Activated CD4-positive, alpha-beta T cell treated with anti-CD3 and anti-CD28 coated beads for 36 hours (primary cell): ENCODE results near the gene STX17. TPM values are rescaled to one million over a fixed set of nuclear protein-coding genes. Genes with fewer than 3 reads are reported as not detected.

Experiments
- ATAC-seq: fragments of 200-7000 bp; cut with Tn5 transposase; one replicate; pipeline ENCODE4 v1.10.0; 2021; ENCODE audit warnings: mild to moderate bottlenecking, moderate library complexity
- CTCF ChIA-PET: fragments of 350-600 bp; sonication (Branson Sonifier 250); formaldehyde crosslinking; loops from one replicate; lab custom pipeline; 2021; ENCODE audit warnings: antibody characterized with exemption; lab: Charles Lee
- POLR2A ChIA-PET: fragments of 350-600 bp; sonication (Branson Sonifier 250); formaldehyde crosslinking; loops from one replicate; lab custom pipeline; 2021; ENCODE audit warnings: antibody characterized with exemption, inconsistent platforms; lab: Charles Lee
- DNase-seq: peaks from one replicate; pipeline ENCODE4 v3.0.0-alpha.2; 2020
- H3K27ac Mint-ChIP-seq: one replicate; pipeline ENCODE4 v1.8.0; 2021; ENCODE audit warnings: mixed read lengths
- H3K27me3 Mint-ChIP-seq: one replicate; pipeline ENCODE4 v1.8.0; 2021; ENCODE audit warnings: mixed read lengths
- H3K36me3 Mint-ChIP-seq: one replicate; pipeline ENCODE4 v1.8.0; 2021; ENCODE audit warnings: low read depth, mixed read lengths
- H3K4me1 Mint-ChIP-seq: one replicate; pipeline ENCODE4 v1.8.0; 2021; ENCODE audit warnings: mixed read lengths
- H3K4me3 Mint-ChIP-seq: one replicate; pipeline ENCODE4 v1.8.0; 2021; ENCODE audit warnings: mild to moderate bottlenecking, moderate library complexity, mixed read lengths
- H3K9me3 Mint-ChIP-seq: one replicate; pipeline ENCODE4 v1.8.0; 2021; ENCODE audit warnings: low read depth, mixed read lengths
- intact Hi-C, 2 experiments: fragments of 100-400 bp; cut with DNase I in 1 of 2; cut with micrococcal nuclease in 1 of 2; formaldehyde crosslinking; loops; one replicate each; pipeline versions ENCODE4 v1.14.2 to v1.15.1; 2022 to 2024; cut with DNase I, micrococcal nuclease
- total RNA-seq, 2 experiments: library from RNA; stranded (reverse); gene quantifications; one replicate each; pipeline ENCODE4 v1.2.3, GENCODE V29; 2021

STX17 gene
- total RNA-seq, 2 experiments from 2014 or later = 32.8 to 35.2 TPM

DNA sequence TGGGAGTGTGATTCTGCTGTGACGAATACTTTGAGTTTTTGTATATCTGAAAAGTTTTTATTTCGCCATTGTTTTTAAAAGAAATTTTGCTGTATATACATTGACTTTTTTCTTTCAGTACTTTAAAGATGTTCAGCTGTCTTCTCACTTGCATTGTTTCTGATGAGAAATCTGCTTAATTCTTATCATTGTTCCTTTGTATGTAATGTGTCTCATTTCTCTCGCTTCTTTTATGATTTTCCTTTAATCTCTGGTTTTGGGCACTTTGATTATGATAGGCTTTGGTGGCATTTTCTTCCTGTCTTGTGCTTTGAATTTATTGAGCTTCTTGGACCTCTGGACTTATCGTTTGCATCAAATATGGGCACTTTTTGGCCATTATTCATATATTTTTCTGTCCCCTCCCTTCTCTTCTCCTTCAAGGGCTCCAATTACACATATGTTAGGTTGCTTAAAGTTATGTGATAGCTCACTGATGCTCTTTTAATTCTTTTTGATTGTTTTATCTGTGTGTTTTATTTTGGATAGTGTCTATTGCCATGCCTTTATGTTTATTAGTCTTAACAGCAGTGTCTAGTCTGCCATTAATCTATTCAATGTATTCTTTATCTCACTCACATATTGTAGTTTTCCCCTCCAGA, 30.6 kb downstream of the STX17 start:
- Mint-ChIP-seq H3K4me3 (no peak overlapping the region), H3K27me3 (no peaks in the 10 kb centered on the region), H3K36me3 (peaks cover 33% of the 10 kb centered on the region), H3K27ac (no peak overlapping the region), H3K9me3 (peaks cover 14% of the 10 kb centered on the region), H3K4me1 (peaks cover 11% of the 10 kb centered on the region)
- ATAC-seq (no peak), DNase-seq (no peak)
- ChIA-PET POLR2A (no interaction called here), CTCF (interaction anchor here (1.4 kb wide), 1 partner anchor 11 kb away, joined by 5 read pairs; no protein-coding TSS in a partner anchor)
- intact Hi-C loops = no loop called here

DNA sequence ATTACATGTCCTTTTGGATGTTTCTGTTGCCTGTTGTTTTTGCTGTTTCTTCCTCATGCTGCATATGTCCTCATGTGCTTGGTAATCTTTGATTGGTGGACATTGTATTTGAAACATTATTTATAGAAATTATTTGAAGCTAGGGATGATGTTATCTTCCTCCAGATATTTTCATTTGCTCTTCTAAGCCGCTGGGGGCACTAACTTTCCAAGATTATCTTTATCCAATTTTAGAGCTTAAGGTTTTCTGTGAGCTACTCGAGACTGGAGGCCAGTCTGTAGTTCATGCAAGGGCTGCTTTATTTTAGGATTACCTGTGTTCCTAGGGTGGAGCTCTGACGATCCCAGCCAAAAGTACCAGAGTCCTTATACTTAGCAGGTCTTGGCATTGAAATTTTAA, 40.9 kb downstream of the STX17 start:
- Mint-ChIP-seq H3K9me3 (no peaks in the 10 kb centered on the region), H3K27ac (no peak overlapping the region), H3K4me1 (peaks cover 13% of the 10 kb centered on the region), H3K4me3 (no peak overlapping the region), H3K27me3 (no peaks in the 10 kb centered on the region), H3K36me3 (peaks cover 30% of the 10 kb centered on the region)
- ATAC-seq (no peak), DNase-seq (no peak)
- POLR2A ChIA-PET = no interaction called here
- intact Hi-C loops = no loop called here
- CTCF ChIA-PET = interaction anchor here (0.6 to 1.4 kb wide), 8 partner anchors 10 to 279 kb away, joined by 3 to 5 read pairs (median 4); no protein-coding TSS in a partner anchor

DNA sequence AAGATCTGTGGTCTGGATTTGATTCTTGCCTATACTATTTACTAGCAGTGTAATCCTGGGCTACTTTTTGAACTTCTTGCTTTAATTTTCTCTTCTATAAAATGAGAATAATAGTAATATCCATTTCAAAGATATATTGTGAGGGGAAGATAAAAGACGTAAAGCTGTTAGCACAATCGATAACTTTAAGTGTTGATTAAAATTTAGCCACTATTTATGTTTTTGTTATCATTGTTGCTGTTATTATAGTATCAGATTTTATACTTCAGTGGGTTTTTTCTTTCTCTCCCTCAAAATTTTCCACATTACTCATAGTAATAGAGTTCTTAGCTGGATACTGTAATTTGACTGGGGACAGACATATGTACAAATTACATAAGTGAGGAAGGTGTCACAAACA, 42.0 kb downstream of the STX17 start:
- ChIA-PET CTCF (interaction anchor here (0.6 to 1.4 kb wide), 4 partner anchors 11 to 471 kb away, joined by 3 to 5 read pairs (median 4); no protein-coding TSS in a partner anchor), POLR2A (interaction anchor here (0.7 kb wide), 1 partner anchor 89 kb away, joined by 7 read pairs; no protein-coding TSS in a partner anchor)
- no peak for DNase-seq
- Mint-ChIP-seq H3K27ac (no peak overlapping the region), H3K36me3 (peaks cover 29% of the 10 kb centered on the region), H3K9me3 (no peaks in the 10 kb centered on the region), H3K4me1 (peaks cover 16% of the 10 kb centered on the region), H3K27me3 (no peaks in the 10 kb centered on the region), H3K4me3 (no peak overlapping the region)
- ATAC-seq = no peak
- intact Hi-C loops = no loop called here

DNA sequence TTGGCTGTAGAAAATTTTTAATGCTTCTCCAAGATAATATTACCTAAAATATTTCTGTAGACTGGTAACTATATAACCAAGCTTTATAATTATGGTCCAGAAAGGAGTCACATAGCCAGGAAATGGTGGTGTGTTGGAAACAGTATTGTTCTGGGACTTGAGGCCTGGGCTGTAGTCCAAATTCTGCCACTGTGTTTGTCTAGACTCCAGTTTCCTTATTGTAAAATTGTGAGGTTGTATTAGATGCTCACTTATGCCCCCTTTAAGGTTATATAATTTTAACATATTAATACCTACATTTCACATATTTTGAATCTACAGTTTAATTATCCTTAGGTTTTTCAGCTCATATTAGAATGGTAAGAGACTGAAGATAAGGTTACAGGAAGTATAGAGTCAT, 42.4 kb downstream of the STX17 start:
- H3K4me1 Mint-ChIP-seq = peaks cover 19% of the 10 kb centered on the region
- ATAC-seq (no peak), DNase-seq (no peak)
- CTCF ChIA-PET = interaction anchor here (0.6 to 0.7 kb wide), 2 partner anchors 124 to 472 kb away, joined by 3 read pairs; no protein-coding TSS in a partner anchor
- intact Hi-C loops = no loop called here
- H3K36me3 Mint-ChIP-seq = peaks cover 27% of the 10 kb centered on the region
- no peak overlapping the region for H3K4me3 Mint-ChIP-seq
- H3K27me3 Mint-ChIP-seq = no peaks in the 10 kb centered on the region
- no peaks in the 10 kb centered on the region for H3K9me3 Mint-ChIP-seq
- H3K27ac Mint-ChIP-seq = no peak overlapping the region
- POLR2A ChIA-PET = no interaction called here

DNA sequence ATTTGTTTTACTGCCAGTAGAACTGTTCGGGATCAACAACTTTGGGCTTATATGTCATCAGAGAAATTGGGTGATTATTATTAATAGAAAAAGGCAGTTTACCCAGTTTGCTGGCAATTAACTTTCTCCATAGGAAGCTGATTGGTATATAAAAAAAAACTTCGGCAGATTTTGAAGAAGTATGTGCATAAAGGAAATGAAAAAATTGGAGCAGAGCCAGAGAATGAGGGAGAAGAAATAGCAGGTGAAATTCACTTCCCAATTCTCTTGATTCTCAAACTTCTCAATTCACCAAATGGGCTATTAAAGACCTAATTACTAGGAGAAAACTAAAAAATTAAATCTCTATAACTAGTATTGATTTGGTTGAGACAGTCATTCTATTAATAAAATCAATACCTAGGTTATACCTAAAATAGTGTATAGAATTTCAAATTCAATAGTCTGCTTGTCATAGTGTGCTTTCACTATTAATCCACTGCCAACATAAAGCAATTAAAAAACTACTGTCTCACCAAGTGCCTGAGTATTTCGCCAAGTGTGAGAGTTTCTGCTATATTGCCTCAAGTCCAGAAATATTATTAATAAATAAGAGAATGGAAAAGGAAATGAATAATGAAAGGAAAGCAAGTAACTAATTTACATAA, 47.5 kb downstream of the STX17 start:
- intact Hi-C loops = loop anchor here (1.0 to 2.0 kb wide), 4 partner anchors 131 to 769 kb away; partner anchors contain the start of gene NR4A3 (in 1 of the 2)
- Mint-ChIP-seq H3K36me3 (peaks cover 40% of the 10 kb centered on the region), H3K9me3 (no peaks in the 10 kb centered on the region), H3K4me1 (peaks cover 28% of the 10 kb centered on the region), H3K27me3 (no peaks in the 10 kb centered on the region), H3K4me3 (no peak overlapping the region), H3K27ac (no peak overlapping the region)
- ChIA-PET CTCF (interaction anchor here (2.3 kb wide), 1 partner anchor 129 kb away, joined by 13 read pairs; no protein-coding TSS in a partner anchor), POLR2A (interaction anchor here (0.7 kb wide), 1 partner anchor 12 kb away, joined by 3 read pairs; no protein-coding TSS in a partner anchor)
- ATAC-seq (no peak), DNase-seq (no peak)

DNA sequence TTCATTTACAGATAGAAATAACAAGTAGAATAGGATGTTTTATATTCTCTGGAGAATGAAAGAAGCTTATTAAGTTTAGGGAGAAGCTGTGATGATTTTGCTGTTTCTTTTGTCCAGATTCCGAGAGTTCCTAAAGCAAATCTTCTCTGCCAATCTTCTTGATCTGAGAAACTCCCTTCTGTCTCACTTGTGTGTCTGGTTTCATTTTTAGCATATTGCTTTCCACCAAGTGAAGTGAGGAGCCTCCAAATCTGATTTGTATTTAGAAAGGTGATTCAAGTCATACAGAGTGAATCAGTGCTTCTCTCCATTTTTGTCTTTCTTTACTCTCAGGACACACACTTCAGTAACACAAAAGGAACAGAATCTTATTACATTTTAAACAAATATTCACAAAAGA, 48.4 kb downstream of the STX17 start:
- ATAC-seq = peak; percentile 91

DNA sequence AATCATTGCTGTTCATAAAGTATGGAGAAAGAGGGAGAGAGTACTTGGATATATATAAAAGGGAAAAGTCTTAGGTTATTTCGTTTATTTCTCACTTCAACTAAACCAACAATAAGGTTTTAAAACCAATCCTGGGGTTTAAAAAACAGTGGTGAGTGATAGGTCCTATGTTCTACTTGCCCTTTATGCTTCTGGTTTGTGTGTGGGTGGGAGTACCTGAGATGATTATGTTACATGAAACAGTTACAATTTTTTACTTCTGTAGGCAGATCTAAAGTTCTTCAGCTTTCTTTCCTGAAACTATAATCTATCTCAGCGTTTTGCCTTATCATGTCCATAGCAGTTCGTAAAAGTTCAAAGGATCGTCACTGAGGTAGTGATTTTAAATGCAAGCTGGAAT, 49.2 kb downstream of the STX17 start:
- CTCF ChIA-PET = interaction anchor here (2.3 kb wide), 1 partner anchor 131 kb away, joined by 13 read pairs; no protein-coding TSS in a partner anchor
- POLR2A ChIA-PET = interaction anchor here (1.1 kb wide), 1 partner anchor 134 kb away, joined by 4 read pairs; the partner anchor contains the start of gene NR4A3
- Mint-ChIP-seq H3K4me1 (peaks cover 28% of the 10 kb centered on the region), H3K27ac (peak overlapping the region; percentile 44), H3K9me3 (no peaks in the 10 kb centered on the region), H3K4me3 (no peak overlapping the region), H3K27me3 (no peaks in the 10 kb centered on the region), H3K36me3 (peaks cover 41% of the 10 kb centered on the region)
- DNase-seq = peak; percentile 7
- intact Hi-C loops = loop anchor here (1.0 to 2.0 kb wide), 4 partner anchors 49 to 771 kb away; partner anchors contain the start of genes NR4A3 (in 1 of the 2) and STX17 (in 1 of the 2)
- peak; percentile 74 for ATAC-seq

More for the DNA sequence above, 48.4 kb downstream of the STX17 start:
- DNase-seq = no peak
- CTCF ChIA-PET = interaction anchor here (2.3 kb wide), 1 partner anchor 130 kb away, joined by 13 read pairs; no protein-coding TSS in a partner anchor
- H3K27me3 Mint-ChIP-seq = no peaks in the 10 kb centered on the region
- H3K27ac Mint-ChIP-seq = peak overlapping the region; percentile 47
- peaks cover 42% of the 10 kb centered on the region for H3K36me3 Mint-ChIP-seq
- POLR2A ChIA-PET = no interaction called here
- no peak overlapping the region for H3K4me3 Mint-ChIP-seq
- no peaks in the 10 kb centered on the region for H3K9me3 Mint-ChIP-seq
- peaks cover 28% of the 10 kb centered on the region for H3K4me1 Mint-ChIP-seq
- intact Hi-C loops = loop anchor here (1.0 to 2.0 kb wide), 5 partner anchors 49 to 770 kb away; partner anchors contain the start of genes NR4A3 (in 1 of the 2) and STX17 (in 1 of the 2)

DNA sequence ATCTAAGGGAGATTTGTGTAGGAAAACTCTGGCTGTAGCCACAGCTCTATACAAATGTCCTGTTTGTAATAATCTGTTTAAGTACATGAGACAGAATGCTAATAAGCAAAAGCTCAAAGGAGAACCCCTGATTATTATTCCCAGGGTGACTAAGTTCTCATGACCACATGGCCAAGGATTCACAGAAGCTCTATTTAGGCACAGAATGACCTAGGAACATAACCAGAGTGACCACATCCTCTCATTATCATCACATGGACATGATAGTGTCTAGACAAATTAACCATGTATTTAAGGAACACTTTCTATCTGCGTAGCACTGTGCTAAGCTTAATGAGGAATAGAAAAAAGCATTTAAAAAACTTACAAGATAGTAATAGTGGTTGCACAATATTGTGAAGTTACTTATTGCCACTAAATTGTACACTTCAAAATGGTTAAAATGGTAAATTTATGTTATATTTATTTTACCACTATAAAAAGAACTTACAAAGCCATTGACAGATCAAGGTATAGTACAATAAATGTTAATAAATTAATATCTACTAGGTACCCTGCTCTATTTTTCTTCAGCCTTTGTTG, 56.3 kb downstream of the STX17 start:
- H3K27ac Mint-ChIP-seq = no peak overlapping the region
- intact Hi-C loops = no loop called here
- POLR2A ChIA-PET = no interaction called here
- peaks cover 2% of the 10 kb centered on the region for H3K4me1 Mint-ChIP-seq
- no peaks in the 10 kb centered on the region for H3K27me3 Mint-ChIP-seq
- H3K4me3 Mint-ChIP-seq = no peak overlapping the region
- no peaks in the 10 kb centered on the region for H3K9me3 Mint-ChIP-seq
- DNase-seq = no peak
- CTCF ChIA-PET = no interaction called here
- ATAC-seq = no peak
- H3K36me3 Mint-ChIP-seq = peaks cover 37% of the 10 kb centered on the region

DNA sequence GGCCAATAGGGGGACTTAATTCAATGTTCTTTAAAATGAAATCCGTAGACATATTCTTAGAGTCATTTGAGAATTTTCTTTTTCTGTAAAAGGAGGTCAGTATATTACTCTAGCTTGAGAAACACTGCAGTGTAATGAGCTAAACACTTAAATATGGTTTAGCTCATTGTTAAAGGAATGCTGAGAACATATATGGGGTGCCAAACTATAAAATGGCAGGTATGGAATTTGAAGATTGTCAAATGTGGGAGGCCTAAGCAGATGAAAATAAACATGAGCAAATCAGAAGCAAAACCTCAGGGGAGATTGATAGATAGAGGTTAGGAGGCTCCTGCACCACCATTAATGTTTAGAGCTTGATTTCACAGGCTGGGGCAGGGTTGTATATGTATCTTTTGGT, 57.9 kb downstream of the STX17 start:
- intact Hi-C loops = no loop called here
- no peak overlapping the region for H3K4me3 Mint-ChIP-seq
- no peak overlapping the region for H3K27ac Mint-ChIP-seq
- no peaks in the 10 kb centered on the region for H3K27me3 Mint-ChIP-seq
- H3K9me3 Mint-ChIP-seq = no peaks in the 10 kb centered on the region
- H3K4me1 Mint-ChIP-seq = no peaks in the 10 kb centered on the region
- peaks cover 38% of the 10 kb centered on the region for H3K36me3 Mint-ChIP-seq
- DNase-seq = no peak
- no peak for ATAC-seq
- CTCF ChIA-PET = interaction anchor here (1.6 kb wide), 1 partner anchor 46 kb away, joined by 4 read pairs; no protein-coding TSS in a partner anchor
- POLR2A ChIA-PET = no interaction called here

DNA sequence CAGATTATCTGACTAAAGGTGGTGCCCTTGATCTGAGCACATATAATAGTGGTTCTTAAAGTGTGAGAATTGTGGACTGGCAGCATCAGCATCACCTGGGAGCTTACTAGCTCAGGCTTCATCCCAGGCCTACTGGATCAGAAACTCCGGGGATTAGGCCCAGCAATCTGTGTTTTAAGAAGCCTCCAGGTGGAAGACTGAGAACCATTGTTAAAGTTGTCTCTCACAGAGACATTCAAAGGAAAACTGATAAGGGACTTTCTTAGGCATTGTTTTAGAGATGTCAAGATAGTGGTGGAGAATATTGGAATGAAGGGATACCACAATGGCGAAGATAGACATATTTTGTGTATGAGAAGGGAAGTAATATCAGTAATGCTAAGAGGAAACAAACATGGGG, 59.5 kb downstream of the STX17 start:
- no peak overlapping the region for H3K4me3 Mint-ChIP-seq
- no peak overlapping the region for H3K27ac Mint-ChIP-seq
- no peaks in the 10 kb centered on the region for H3K27me3 Mint-ChIP-seq
- ChIA-PET CTCF (no interaction called here), POLR2A (interaction anchor here (1.0 kb wide), 1 partner anchor 12 kb away, joined by 3 read pairs; no protein-coding TSS in a partner anchor)
- ATAC-seq (no peak), DNase-seq (no peak)
- intact Hi-C loops = no loop called here
- H3K9me3 Mint-ChIP-seq = no peaks in the 10 kb centered on the region
- H3K36me3 Mint-ChIP-seq = peaks cover 34% of the 10 kb centered on the region
- H3K4me1 Mint-ChIP-seq = no peaks in the 10 kb centered on the region

DNA sequence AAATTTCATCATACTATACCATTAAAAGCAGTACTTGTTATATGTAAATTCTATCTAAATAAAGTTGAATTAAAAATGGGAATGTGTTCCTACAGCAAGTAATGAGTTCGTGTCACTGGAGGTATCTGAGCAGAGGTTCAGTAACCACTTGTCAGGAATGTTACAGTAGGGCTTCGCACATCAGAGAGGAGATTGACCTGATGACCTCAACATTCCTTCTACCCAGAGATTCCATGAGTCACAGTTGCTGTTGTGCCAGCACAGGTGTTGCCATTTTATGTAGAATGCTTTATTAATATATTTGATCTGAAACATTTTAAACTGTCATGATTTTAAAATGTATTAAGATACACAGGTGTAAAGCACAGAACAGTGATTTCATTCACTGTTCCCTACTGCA, 60.3 kb downstream of the STX17 start:
- no peak overlapping the region for H3K4me3 Mint-ChIP-seq
- CTCF ChIA-PET = no interaction called here
- no peak overlapping the region for H3K27ac Mint-ChIP-seq
- DNase-seq (no peak), ATAC-seq (no peak)
- intact Hi-C loops = no loop called here
- H3K27me3 Mint-ChIP-seq = no peaks in the 10 kb centered on the region
- POLR2A ChIA-PET = no interaction called here
- no peaks in the 10 kb centered on the region for H3K9me3 Mint-ChIP-seq
- peaks cover 28% of the 10 kb centered on the region for H3K36me3 Mint-ChIP-seq
- H3K4me1 Mint-ChIP-seq = no peaks in the 10 kb centered on the region
